D721Med (cell line): ENCODE results near the gene EPM2AIP1.

Experiments used
- DNase-seq: peaks from one replicate; pipeline ENCODE4 v3.0.0; 2011; ENCODE audit warnings: low spot score; ENCODE audit not compliant: insufficient read length
- FAIRE-seq: peaks from 2 replicates; lab custom pipeline; 2011; peaks lifted over from hg19 to GRCh38; lab: Jason Lieb, UNC
- CTCF ChIP-seq: IDR thresholded peaks from 2 replicates; pipeline ENCODE4 v1.5.1; 2012; ENCODE audit warnings: mild to moderate bottlenecking, control low read depth; ENCODE audit not compliant: insufficient read depth; ENCODE audit errors: missing control alignments

EPM2AIP1 gene

GRCh38 chr3:36941658-36942057 is 51.3 kb downstream of the EPM2AIP1 start:
- DNase-seq (no peak), FAIRE-seq (no peak)
- no peak for TF ChIP-seq CTCF

DNA sequence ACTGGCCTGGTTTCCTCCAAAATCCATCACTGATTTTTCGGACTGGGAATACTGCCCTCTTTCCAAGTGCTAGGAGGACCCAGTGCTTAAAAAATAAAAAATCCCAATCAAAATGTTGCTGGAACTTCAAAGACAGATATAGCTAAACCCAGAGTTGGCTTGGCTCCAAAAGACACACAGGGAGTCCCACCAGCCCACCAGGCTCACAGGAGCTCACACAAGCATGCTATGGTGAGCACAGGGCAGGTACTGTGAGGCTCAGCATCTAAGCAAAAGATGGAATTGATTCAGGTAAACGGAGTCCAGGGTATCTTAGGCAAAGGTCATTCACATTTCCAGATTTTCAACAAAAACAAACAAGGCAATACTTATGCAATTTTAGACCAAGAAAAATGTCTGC is 51.8 kb downstream of the EPM2AIP1 start:
- FAIRE-seq (no peak), DNase-seq (no peak)
- no peak for TF ChIP-seq CTCF

DNA sequence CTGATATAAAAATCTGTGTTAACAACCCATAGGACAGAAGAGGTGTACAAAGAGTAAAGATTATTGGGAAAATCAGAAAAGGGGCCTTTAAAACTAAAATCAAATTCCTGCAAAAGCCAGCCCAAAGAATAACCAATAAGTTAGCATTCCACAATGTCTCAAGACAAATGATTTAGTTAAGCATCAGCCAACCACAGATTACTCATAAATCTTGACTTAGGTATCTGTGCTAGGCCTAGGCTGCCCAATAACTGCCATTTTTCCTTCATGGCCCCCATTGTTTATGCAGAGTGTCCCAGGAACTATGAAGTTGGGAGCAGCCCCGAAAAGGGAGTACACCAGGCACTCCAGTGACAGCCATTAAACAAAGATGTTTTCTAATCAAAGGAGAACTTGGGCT is 55.4 kb downstream of the EPM2AIP1 start:
- no peak for FAIRE-seq
- no peak for DNase-seq
- no peak for TF ChIP-seq CTCF
